Mesodermal cell (in vitro differentiated cells): ENCODE data around the gene TNIK.
A peak's percentile ranks its signal among the peaks of the same experiment; 100 is the strongest.

Source experiments
- H3K27ac ChIP-seq: 2 replicates; pipeline ENCODE4 v1.7.0; 2013; ENCODE audit warnings: mild to moderate bottlenecking, low read depth, low read length, moderate library complexity; ENCODE audit not compliant: severe bottlenecking
- H3K36me3 ChIP-seq: 2 replicates; pipeline ENCODE4 v1.7.1; 2013; ENCODE audit warnings: mild to moderate bottlenecking, low read length, moderate library complexity; ENCODE audit not compliant: control insufficient read depth, insufficient read depth
- H3K4me1 ChIP-seq: one replicate; pipeline ENCODE4 v1.7.1; 2013; ENCODE audit warnings: mild to moderate bottlenecking, low read length; ENCODE audit not compliant: insufficient read depth, control insufficient read depth, poor library complexity, severe bottlenecking
- H3K4me3 ChIP-seq: 2 replicates; pipeline ENCODE4 v1.7.0; 2013; ENCODE audit warnings: low read length, control low read depth, mild to moderate bottlenecking; ENCODE audit not compliant: insufficient read depth, poor library complexity, severe bottlenecking; ENCODE audit errors: extremely low read depth
- H3K9me3 ChIP-seq: 2 replicates; pipeline ENCODE4 v1.7.1; 2013; ENCODE audit warnings: mild to moderate bottlenecking, low read length, moderate library complexity; ENCODE audit not compliant: control insufficient read depth
- WGBS, 2 experiments: methylation state at CpG; one replicate each; pipeline ENCODE4 v1.1.5; 2013; ENCODE audit warnings: missing lambda C conversion rate in 2 of 2; ENCODE audit not compliant: insufficient coverage in 2 of 2; 5-methylcytosine and 5-hydroxymethylcytosine counted together

TNIK gene

GRCh38 chr3:171353423-171353822, 106.8 kb downstream of the TNIK start:
- Histone ChIP-seq H3K27ac (no peak overlapping the region), H3K9me3 (no peaks in the 10 kb centered on the region), H3K4me1 (peaks cover 34% of the 10 kb centered on the region), H3K36me3 (no peaks in the 10 kb centered on the region), H3K4me3 (no peak overlapping the region)
- WGBS, 2 experiments = 93 to 100% methylated on average over 2 to 3 of the region's 4 CpGs

- Histone ChIP-seq H3K36me3 (no peaks in the 10 kb centered on the region), H3K4me1 (peaks cover 42% of the 10 kb centered on the region), H3K4me3 (no peak overlapping the region), H3K27ac (no peak overlapping the region), H3K9me3 (no peaks in the 10 kb centered on the region)
- 67% methylated on average over 1 of the region's 2 CpGs; no CpG with 5 or more reads in 1 of the 2 experiments for WGBS, 2 experiments
Measured at GRCh38 chr3:171352387-171352935, 107.7 kb downstream of the TNIK start.

- Histone ChIP-seq H3K9me3 (no peaks in the 10 kb centered on the region), H3K27ac (no peak overlapping the region), H3K4me1 (peaks cover 48% of the 10 kb centered on the region), H3K36me3 (no peaks in the 10 kb centered on the region), H3K4me3 (no peak overlapping the region)
- 100% methylated on average over 1 of the region's 1 CpG for WGBS, 2 experiments
Measured at GRCh38 chr3:171351676-171352075, 108.5 kb downstream of the TNIK start.

- no peaks in the 10 kb centered on the region for H3K36me3 ChIP-seq
- no peaks in the 10 kb centered on the region for H3K9me3 ChIP-seq
- H3K27ac ChIP-seq = no peak overlapping the region
- peaks cover 42% of the 10 kb centered on the region for H3K4me1 ChIP-seq
- no peak overlapping the region for H3K4me3 ChIP-seq
Measured at GRCh38 chr3:171350364-171350763, 109.8 kb downstream of the TNIK start.

GRCh38 chr3:171349392-171349791, 110.8 kb downstream of the TNIK start:
- WGBS, 2 experiments = no CpG with 5 or more reads among the region's 1 CpG
- peaks cover 37% of the 10 kb centered on the region for H3K4me1 ChIP-seq
- H3K9me3 ChIP-seq = no peaks in the 10 kb centered on the region
- H3K4me3 ChIP-seq = no peak overlapping the region
- H3K27ac ChIP-seq = peak overlapping the region; percentile 42
- no peaks in the 10 kb centered on the region for H3K36me3 ChIP-seq

GRCh38 chr3:171348121-171348520, 112.1 kb downstream of the TNIK start:
- no peaks in the 10 kb centered on the region for H3K36me3 ChIP-seq
- no peak overlapping the region for H3K4me3 ChIP-seq
- peak overlapping the region; percentile 88 for H3K27ac ChIP-seq
- WGBS, 2 experiments = no CpG with 5 or more reads among the region's 4 CpGs
- no peaks in the 10 kb centered on the region for H3K9me3 ChIP-seq
- H3K4me1 ChIP-seq = peaks cover 34% of the 10 kb centered on the region

GRCh38 chr3:171347301-171348039, 112.7 kb downstream of the TNIK start:
- WGBS, 2 experiments = 38% methylated on average over 2 of the region's 3 CpGs; no CpG with 5 or more reads in 1 of the 2 experiments
- peaks cover 34% of the 10 kb centered on the region for H3K4me1 ChIP-seq
- peak overlapping the region; percentile 88 for H3K27ac ChIP-seq
- H3K4me3 ChIP-seq = no peak overlapping the region
- H3K9me3 ChIP-seq = no peaks in the 10 kb centered on the region
- no peaks in the 10 kb centered on the region for H3K36me3 ChIP-seq

- Histone ChIP-seq H3K9me3 (no peaks in the 10 kb centered on the region), H3K4me1 (peaks cover 29% of the 10 kb centered on the region), H3K36me3 (no peaks in the 10 kb centered on the region), H3K27ac (peak overlapping the region; percentile 88), H3K4me3 (no peak overlapping the region)
- 92 to 100% methylated on average over 1 to 2 of the region's 3 CpGs for WGBS, 2 experiments
Measured at GRCh38 chr3:171346582-171347300, 113.5 kb downstream of the TNIK start.

- WGBS, 2 experiments = 100% methylated on average over 1 of the region's 1 CpG; no CpG with 5 or more reads in 1 of the 2 experiments
- Histone ChIP-seq H3K9me3 (no peaks in the 10 kb centered on the region), H3K36me3 (no peaks in the 10 kb centered on the region), H3K4me1 (peaks cover 28% of the 10 kb centered on the region), H3K4me3 (no peak overlapping the region), H3K27ac (peak overlapping the region; percentile 88)
Measured at GRCh38 chr3:171346019-171346418, 114.2 kb downstream of the TNIK start.

GRCh38 chr3:171345107-171345843, 114.9 kb downstream of the TNIK start:
- WGBS, 2 experiments = no CpG with 5 or more reads among the region's 2 CpGs
- no peaks in the 10 kb centered on the region for H3K36me3 ChIP-seq
- peaks cover 28% of the 10 kb centered on the region for H3K4me1 ChIP-seq
- H3K4me3 ChIP-seq = no peak overlapping the region
- no peak overlapping the region for H3K27ac ChIP-seq
- no peaks in the 10 kb centered on the region for H3K9me3 ChIP-seq
